Fibroblast of pulmonary artery (primary cell): ENCODE measurements around the gene TRNAU1AP.
"Not testable (repeated sequence)": the region's sequence is repeated elsewhere in the genome, so short reads cannot be mapped to it uniquely, and the experiment has no call there.

Source experiments
- DNase-seq: peaks from one replicate; pipeline ENCODE4 v3.0.0-alpha.2; 2010; ENCODE audit warnings: low read depth
- H3K4me3 ChIP-seq: replicated peaks from 2 replicates; pipeline ENCODE4 v1.5.1; 2011; ENCODE audit warnings: low read depth, mild to moderate bottlenecking, control low read depth, low read length, moderate library complexity
- TF ChIP-seq, protein P1 (sequence below): IDR thresholded peaks from 2 replicates; pipeline ENCODE4 v1.5.1; 2011; ENCODE audit warnings: mild to moderate bottlenecking, control low read depth, low read length, inconsistent platforms; ENCODE audit errors: missing control alignments

Gene TRNAU1AP

GRCh38 chr1:28526886-28527285 lies 26.0 kb upstream of the TRNAU1AP start:
- no peak for DNase-seq
- TF ChIP-seq, protein P1, sequence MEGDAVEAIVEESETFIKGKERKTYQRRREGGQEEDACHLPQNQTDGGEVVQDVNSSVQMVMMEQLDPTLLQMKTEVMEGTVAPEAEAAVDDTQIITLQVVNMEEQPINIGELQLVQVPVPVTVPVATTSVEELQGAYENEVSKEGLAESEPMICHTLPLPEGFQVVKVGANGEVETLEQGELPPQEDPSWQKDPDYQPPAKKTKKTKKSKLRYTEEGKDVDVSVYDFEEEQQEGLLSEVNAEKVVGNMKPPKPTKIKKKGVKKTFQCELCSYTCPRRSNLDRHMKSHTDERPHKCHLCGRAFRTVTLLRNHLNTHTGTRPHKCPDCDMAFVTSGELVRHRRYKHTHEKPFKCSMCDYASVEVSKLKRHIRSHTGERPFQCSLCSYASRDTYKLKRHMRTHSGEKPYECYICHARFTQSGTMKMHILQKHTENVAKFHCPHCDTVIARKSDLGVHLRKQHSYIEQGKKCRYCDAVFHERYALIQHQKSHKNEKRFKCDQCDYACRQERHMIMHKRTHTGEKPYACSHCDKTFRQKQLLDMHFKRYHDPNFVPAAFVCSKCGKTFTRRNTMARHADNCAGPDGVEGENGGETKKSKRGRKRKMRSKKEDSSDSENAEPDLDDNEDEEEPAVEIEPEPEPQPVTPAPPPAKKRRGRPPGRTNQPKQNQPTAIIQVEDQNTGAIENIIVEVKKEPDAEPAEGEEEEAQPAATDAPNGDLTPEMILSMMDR, result no peak
- H3K4me3 ChIP-seq, result no peak overlapping the region

DNA sequence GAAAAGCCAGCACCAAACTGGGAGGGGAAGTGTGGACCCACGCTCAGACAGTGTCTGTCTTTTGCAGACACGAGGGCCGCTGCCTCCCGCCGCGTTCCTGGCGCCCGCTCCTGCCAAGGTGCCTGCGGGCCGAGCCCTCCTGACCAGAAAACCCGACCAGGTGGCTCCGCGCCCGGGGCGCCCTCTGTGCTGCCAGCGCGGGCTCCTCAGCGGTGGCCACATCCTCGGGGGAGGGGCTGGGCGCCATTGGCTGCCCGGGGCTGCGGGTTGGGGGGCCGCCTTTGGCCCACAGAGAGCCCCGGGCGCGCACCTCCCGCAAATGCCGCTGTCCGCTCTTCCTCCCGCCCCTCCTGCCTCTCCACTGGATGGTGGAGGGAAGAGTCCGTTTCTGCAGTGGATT lies 22.4 kb upstream of the TRNAU1AP start:
- DNase-seq, result no peak
- TF ChIP-seq, protein P1, result no peak

DNA sequence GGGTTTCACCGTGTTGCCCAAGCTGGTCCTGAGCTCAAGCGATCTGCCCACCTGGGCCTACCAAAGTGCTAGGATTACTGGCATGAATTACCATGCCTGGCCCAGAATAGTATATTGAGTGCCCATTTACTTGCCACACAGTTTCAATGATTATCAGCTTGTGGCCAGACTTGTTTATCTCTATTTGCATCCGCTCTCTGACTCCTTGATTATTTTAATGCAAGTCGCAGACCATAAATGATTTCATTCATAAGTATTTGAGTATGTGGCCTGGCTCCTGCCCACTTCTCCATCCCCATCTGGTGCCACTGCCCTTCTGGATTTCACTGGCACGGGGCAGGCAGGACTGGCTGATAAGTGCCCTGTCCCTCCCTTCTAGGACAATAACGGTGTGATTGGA lies 18.2 kb upstream of the TRNAU1AP start:
- TF ChIP-seq, protein P1, result no peak
- no peak for DNase-seq
- H3K4me3 ChIP-seq, result no peak overlapping the region

More for the DNA sequence above, 22.4 kb upstream of the TRNAU1AP start:
- H3K4me3 ChIP-seq, result no peak overlapping the region

- TF ChIP-seq, protein P1, result no peak
- no peak overlapping the region for H3K4me3 ChIP-seq
- DNase-seq, result no peak
These were observed 17.7 kb upstream of the TRNAU1AP start for GRCh38 chr1:28535180-28535579.

- no peak for DNase-seq
- TF ChIP-seq, protein P1, result no peak
- no peak overlapping the region for H3K4me3 ChIP-seq
These were observed 15.3 kb upstream of the TRNAU1AP start for GRCh38 chr1:28537457-28538199.

DNA sequence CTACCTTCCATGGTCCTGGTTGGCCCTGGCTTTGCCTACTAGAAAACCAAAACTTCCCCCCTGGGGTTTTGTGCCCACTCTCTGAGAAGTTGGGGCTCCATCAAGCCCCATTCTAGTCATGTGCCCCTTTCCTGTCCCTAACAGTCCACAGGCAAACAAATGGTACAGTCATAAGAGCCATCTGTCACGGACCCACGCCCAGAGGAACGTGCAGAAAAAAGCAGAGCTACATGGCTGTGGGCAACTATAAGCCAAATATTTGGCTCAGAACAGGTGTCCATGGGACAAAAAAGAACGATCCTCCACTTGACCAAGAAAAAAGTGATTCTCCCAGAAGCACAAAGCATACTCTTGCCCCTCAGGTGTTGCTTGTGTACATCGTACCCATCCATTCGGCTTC lies 14.6 kb upstream of the TRNAU1AP start:
- DNase-seq, result no peak
- no peak overlapping the region for H3K4me3 ChIP-seq
- TF ChIP-seq, protein P1, result no peak

DNA sequence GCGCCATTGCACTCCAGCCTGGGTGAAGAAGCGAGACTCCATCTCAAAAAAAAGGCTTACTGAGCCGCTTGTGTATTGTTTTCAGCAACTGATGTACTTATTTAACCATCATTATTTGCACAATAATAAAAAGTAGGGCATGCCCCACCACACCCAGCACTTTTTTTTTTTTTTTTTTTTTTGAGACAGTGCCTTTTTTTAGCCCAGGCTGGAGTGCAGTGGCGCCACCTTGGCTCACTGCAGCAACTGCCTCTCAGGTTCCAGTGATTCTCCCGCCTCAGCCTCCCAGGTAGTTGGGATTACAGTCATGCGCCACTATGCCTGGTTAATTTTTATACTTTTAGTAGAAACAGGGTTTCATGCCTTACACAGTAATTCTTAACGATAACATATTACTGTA lies 12.2 kb upstream of the TRNAU1AP start:
- TF ChIP-seq, protein P1, result peak; percentile 5
- no peak overlapping the region for H3K4me3 ChIP-seq
- no peak for DNase-seq

DNA sequence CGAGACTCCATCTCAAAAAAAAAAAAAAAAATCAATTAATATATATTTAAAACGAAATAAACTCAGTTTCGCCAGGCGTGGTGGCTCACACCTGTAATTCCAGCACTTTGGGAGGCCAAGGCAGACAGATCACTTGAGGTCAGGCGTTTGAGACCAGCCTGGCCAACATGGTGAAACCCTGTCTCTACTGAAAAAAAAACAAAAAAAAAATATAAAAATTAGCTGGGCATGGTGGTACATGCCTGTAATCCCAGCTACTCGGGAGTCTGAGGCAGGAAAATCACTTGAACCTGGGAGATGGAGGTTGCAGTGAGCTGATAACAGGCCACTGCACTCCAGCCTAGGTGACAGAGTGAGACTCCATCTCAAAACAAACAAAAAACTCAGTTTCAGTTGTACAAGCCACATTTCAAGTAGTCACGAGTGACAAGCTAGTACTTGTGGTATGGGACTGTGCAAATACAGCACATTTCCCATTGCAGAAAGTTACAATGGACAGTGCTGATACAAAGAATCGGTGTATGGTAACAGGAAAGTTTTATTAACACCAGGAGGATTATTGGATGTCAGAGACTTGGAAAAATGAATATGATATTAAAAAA lies 11.4 kb upstream of the TRNAU1AP start:
- not testable (repeated sequence) for DNase-seq

More for the DNA sequence above, 11.4 kb upstream of the TRNAU1AP start:
- H3K4me3 ChIP-seq, result not testable (repeated sequence)
